Islet precursor cell (in vitro differentiated cells): ENCODE data around the gene AUTS2.

ENCODE experiments used
- DNase-seq: peaks from one replicate; pipeline ENCODE4 v3.0.0-alpha.2; 2018

Gene AUTS2

GRCh38 chr7:70540641-70541040 lies 942.4 kb downstream of the AUTS2 start:
- DNase-seq = no peak

- no peak for DNase-seq
These were observed 944.6 kb downstream of the AUTS2 start for GRCh38 chr7:70542750-70543376.

- no peak for DNase-seq
These were observed 945.7 kb downstream of the AUTS2 start for GRCh38 chr7:70544016-70544415.

GRCh38 chr7:70545214-70545613 lies 946.9 kb downstream of the AUTS2 start:
- DNase-seq = no peak

GRCh38 chr7:70552141-70552540 lies 953.9 kb downstream of the AUTS2 start:
- no peak for DNase-seq

GRCh38 chr7:70553364-70553763 lies 955.1 kb downstream of the AUTS2 start:
- no peak for DNase-seq

- DNase-seq = no peak
These were observed 956.4 kb downstream of the AUTS2 start for GRCh38 chr7:70554646-70555045.

- no peak for DNase-seq
These were observed 958.5 kb downstream of the AUTS2 start for GRCh38 chr7:70556761-70557160.

GRCh38 chr7:70557338-70557737 lies 959.1 kb downstream of the AUTS2 start:
- DNase-seq = no peak

GRCh38 chr7:70559815-70560214 lies 961.5 kb downstream of the AUTS2 start:
- DNase-seq = no peak

- no peak for DNase-seq
These were observed 965.7 kb downstream of the AUTS2 start for GRCh38 chr7:70563960-70564359.

- DNase-seq = no peak
These were observed 967.6 kb downstream of the AUTS2 start for GRCh38 chr7:70565721-70566370.

- no peak for DNase-seq
These were observed 968.4 kb downstream of the AUTS2 start for GRCh38 chr7:70566671-70567070.

GRCh38 chr7:70568674-70569334 lies 970.5 kb downstream of the AUTS2 start:
- DNase-seq = no peak

GRCh38 chr7:70569335-70569819 lies 971.1 kb downstream of the AUTS2 start:
- no peak for DNase-seq

GRCh38 chr7:70570029-70570428 lies 971.8 kb downstream of the AUTS2 start:
- no peak for DNase-seq

- DNase-seq = no peak
These were observed 972.7 kb downstream of the AUTS2 start for GRCh38 chr7:70570961-70571360.

GRCh38 chr7:70571403-70571934 lies 973.2 kb downstream of the AUTS2 start:
- peak; percentile 66 for DNase-seq

GRCh38 chr7:70571961-70572360 lies 973.7 kb downstream of the AUTS2 start:
- no peak for DNase-seq

- no peak for DNase-seq
These were observed 974.3 kb downstream of the AUTS2 start for GRCh38 chr7:70572571-70572970.

- DNase-seq = no peak
These were observed 974.9 kb downstream of the AUTS2 start for GRCh38 chr7:70573071-70573661.

GRCh38 chr7:70573696-70574095 lies 975.4 kb downstream of the AUTS2 start:
- DNase-seq = no peak

- DNase-seq = no peak
These were observed 976.1 kb downstream of the AUTS2 start for GRCh38 chr7:70574314-70574834.
